Tibial nerve (tissue), 4 donors: ENCODE measurements around the gene FER1L5. TPM values are rescaled to one million over a fixed set of nuclear protein-coding genes. Genes with fewer than 3 reads are reported as not detected.
"Not testable (repeated sequence)": the region's sequence is repeated elsewhere in the genome, so short reads cannot be mapped to it uniquely, and the experiment has no call there.

ENCODE experiments used
- DNase-seq, 2 donors: peaks; one replicate each; pipeline ENCODE4 v3.0.0-alpha.2; 2019; ENCODE audit warnings: low spot score in 2 of 2
- H3K27ac ChIP-seq, 4 donors: fragments of 200-600 bp; sonication (generic) in 3 of 4; one replicate each; pipeline ENCODE4 v1.5.1; 2017 to 2019; ENCODE audit warnings: mild to moderate bottlenecking in 1 of 4
- H3K27me3 ChIP-seq, 2 donors: fragments of 200-600 bp; sonication (generic) in 1 of 2; one replicate each; pipeline versions ENCODE4 v1.5.1 to v1.6.0; 2017 to 2019
- H3K36me3 ChIP-seq, 3 donors: fragments of 200-600 bp; sonication (generic); one replicate each; pipeline ENCODE4 v1.5.1; 2018 to 2019
- H3K4me1 ChIP-seq, 4 donors: fragments of 200-600 bp; sonication (generic) in 3 of 4; one replicate each; pipeline ENCODE4 v1.5.1; 2017 to 2019
- H3K4me3 ChIP-seq, 4 donors: fragments of 200-600 bp; sonication (generic) in 3 of 4; one replicate each; pipeline ENCODE4 v1.5.1; 2017 to 2019; ENCODE audit warnings: mild to moderate bottlenecking in 1 of 4, moderate library complexity in 1 of 4
- H3K9me3 ChIP-seq, 4 donors: fragments of 200-600 bp; sonication (generic) in 3 of 4; one replicate each; pipeline ENCODE4 v1.5.1; 2017 to 2019
- EP300 ChIP-seq, 2 donors: sonication (generic); formaldehyde crosslinking; IDR thresholded peaks; one replicate each; pipeline ENCODE4 v1.6.1; 2017; ENCODE audit warnings: antibody characterized with exemption in 2 of 2, mild to moderate bottlenecking in 1 of 2
- POLR2A ChIP-seq, 2 donors: fragments of 450-650 bp; IDR thresholded peaks; one replicate each; pipeline ENCODE4 v1.6.1; 2017; ENCODE audit warnings: antibody characterized with exemption in 2 of 2, mild to moderate bottlenecking in 2 of 2, moderate library complexity in 2 of 2
- WGBS, 2 donors: methylation state at CpG; one replicate each; pipeline ENCODE4 v1.1.5; 2018; 5-methylcytosine and 5-hydroxymethylcytosine counted together
- total RNA-seq, 4 donors: library from RNA; depleted of rRNA; stranded (reverse); fragments of >200 nt; gene quantifications; one replicate each; pipeline ENCODE4 v1.1.0, GENCODE V29; 2016
- TF ChIP-seq, protein P1 (sequence below), 5 experiments: fragments of 200-600 bp in 3 of 5; fragments of 450-650 bp in 2 of 5; sonication (generic) in 3 of 5; IDR thresholded peaks; one replicate each; pipeline ENCODE4 v1.5.1; 2016 to 2019; ENCODE audit warnings: antibody characterized with exemption in 5 of 5, mild to moderate bottlenecking in 3 of 5, moderate library complexity in 2 of 5

FER1L5 gene
- total RNA-seq, 4 donors from 2014 or later = 0.20 to 0.60 TPM; not detected in 2

DNA sequence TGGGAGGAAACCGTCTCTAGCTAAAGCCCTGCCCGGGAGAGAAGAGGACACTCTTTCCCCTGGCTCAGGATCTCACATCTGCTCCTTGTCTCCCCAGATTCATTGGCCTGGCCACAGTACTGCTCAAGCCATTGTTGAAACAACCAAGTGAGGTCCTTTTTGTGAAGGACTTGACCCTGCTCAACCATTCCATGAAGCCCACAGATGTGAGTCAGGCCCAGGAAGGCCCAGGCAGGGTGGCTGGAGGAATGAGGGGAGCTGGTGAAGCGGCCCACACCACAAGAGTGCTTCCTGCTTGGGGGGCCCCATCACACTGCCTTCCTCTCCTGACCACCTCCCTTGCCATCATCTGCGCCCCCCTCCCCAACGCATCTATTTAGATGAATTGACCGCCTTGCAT lies 5.1 kb downstream of the FER1L5 start:
- H3K36me3 ChIP-seq = no peaks in the 10 kb centered on the region
- 95 to 100% methylated on average over 6 of the region's 6 CpGs for WGBS, 2 donors

DNA sequence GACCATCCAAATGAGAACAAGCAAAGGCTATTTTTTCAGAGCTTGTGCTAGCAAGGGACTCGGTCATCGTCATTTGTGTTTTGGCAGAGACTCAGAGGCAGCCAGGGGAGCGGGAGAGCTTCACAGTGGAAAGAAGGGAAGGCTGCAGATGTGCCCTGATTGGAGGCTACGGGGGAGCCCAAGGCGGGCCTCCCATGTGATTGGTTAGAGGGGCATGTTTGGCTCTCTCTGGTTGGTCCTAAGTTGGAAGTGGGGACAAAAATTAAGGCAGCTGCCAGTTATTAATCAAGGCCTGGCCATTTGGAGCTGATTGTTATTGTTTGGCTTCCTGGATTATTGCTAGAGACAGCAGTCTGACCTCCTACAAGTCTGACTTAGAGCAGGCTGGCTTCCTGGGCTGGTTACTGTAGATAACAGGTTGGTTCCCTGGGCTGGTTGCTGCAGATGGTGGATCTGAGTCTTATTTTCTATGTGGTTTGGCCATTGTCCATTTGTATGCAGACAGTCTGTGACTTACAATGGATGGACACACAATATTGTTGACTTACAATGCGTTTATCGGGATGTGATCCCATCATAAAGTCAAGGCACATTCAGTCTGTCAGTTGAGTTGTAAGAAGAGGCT lies 5.9 kb downstream of the FER1L5 start:
- no peak overlapping the region for H3K27ac ChIP-seq
- WGBS, 2 donors = 92 to 95% methylated on average over 7 of the region's 7 CpGs
- DNase-seq = no peak
- no peak for TF ChIP-seq POLR2A (IDR thresholded peaks at IDR 0.05)
- TF ChIP-seq, protein P1, sequence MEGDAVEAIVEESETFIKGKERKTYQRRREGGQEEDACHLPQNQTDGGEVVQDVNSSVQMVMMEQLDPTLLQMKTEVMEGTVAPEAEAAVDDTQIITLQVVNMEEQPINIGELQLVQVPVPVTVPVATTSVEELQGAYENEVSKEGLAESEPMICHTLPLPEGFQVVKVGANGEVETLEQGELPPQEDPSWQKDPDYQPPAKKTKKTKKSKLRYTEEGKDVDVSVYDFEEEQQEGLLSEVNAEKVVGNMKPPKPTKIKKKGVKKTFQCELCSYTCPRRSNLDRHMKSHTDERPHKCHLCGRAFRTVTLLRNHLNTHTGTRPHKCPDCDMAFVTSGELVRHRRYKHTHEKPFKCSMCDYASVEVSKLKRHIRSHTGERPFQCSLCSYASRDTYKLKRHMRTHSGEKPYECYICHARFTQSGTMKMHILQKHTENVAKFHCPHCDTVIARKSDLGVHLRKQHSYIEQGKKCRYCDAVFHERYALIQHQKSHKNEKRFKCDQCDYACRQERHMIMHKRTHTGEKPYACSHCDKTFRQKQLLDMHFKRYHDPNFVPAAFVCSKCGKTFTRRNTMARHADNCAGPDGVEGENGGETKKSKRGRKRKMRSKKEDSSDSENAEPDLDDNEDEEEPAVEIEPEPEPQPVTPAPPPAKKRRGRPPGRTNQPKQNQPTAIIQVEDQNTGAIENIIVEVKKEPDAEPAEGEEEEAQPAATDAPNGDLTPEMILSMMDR (IDR thresholded peaks at IDR 0.05) = no peak
- no peak for TF ChIP-seq EP300 (IDR thresholded peaks at IDR 0.05)
- no peaks in the 10 kb centered on the region for H3K27me3 ChIP-seq
- no peaks in the 10 kb centered on the region for H3K4me1 ChIP-seq
- H3K4me3 ChIP-seq = no peak overlapping the region
- no peaks in the 10 kb centered on the region for H3K9me3 ChIP-seq
- no peaks in the 10 kb centered on the region for H3K36me3 ChIP-seq

More for the DNA sequence above, 5.1 kb downstream of the FER1L5 start:
- no peak overlapping the region for H3K4me3 ChIP-seq
- H3K9me3 ChIP-seq = no peaks in the 10 kb centered on the region
- peaks cover 0 to 2% (median 0%) of the 10 kb centered on the region in 4 donors for H3K4me1 ChIP-seq
- TF ChIP-seq, protein P1 (IDR thresholded peaks at IDR 0.05) = no peak
- no peak for TF ChIP-seq POLR2A (IDR thresholded peaks at IDR 0.05)
- TF ChIP-seq EP300 (IDR thresholded peaks at IDR 0.05) = no peak
- H3K27me3 ChIP-seq = no peaks in the 10 kb centered on the region
- H3K27ac ChIP-seq = no peak overlapping the region
- no peak for DNase-seq

DNA sequence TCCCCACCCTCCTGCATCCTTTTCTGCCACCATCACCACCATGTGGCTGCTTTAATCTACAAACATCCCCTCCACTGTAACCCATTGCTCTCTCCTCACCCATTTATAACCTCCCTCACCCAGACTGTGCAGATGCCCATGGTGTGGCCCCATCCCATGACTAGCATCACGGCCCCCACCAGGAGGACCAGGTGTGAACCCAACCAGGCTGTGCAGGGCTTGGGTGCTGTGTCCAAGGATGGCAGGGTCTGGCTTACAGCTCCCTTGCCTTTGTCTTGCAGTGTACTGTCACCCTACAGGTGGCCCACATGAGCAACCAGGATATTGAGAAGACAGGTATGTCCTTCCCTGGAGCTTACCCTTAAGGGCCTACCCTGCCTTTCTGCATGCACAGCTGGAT lies 6.8 kb downstream of the FER1L5 start:
- no peak overlapping the region for H3K4me3 ChIP-seq
- H3K27me3 ChIP-seq = no peaks in the 10 kb centered on the region
- no peaks in the 10 kb centered on the region for H3K9me3 ChIP-seq
- H3K4me1 ChIP-seq = no peaks in the 10 kb centered on the region
- no peak overlapping the region for H3K27ac ChIP-seq
- 94 to 100% methylated on average over 1 of the region's 1 CpG for WGBS, 2 donors
- TF ChIP-seq POLR2A (IDR thresholded peaks at IDR 0.05) (no peak), EP300 (IDR thresholded peaks at IDR 0.05) (no peak)
- TF ChIP-seq, protein P1 (IDR thresholded peaks at IDR 0.05) = no peak
- no peak for DNase-seq
- no peaks in the 10 kb centered on the region for H3K36me3 ChIP-seq

DNA sequence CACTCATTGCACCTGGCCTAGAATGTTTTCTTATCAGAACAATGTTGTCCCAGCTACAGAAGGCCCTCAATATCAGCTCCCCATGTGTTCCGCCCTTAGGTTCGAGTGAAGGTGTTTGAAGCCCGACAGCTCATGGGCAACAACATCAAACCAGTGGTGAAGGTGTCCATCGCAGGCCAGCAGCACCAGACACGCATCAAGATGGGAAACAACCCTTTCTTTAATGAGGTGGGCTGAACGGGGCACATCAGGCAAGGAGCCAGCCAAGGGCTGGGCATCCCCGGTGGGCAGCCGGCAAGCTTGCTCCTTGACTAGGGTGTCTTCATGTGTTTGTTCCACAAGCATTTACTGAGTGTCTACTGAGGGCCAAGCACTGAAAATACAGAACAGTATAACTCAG lies 9.2 kb downstream of the FER1L5 start:
- H3K36me3 ChIP-seq = no peaks in the 10 kb centered on the region
- no peak overlapping the region for H3K4me3 ChIP-seq
- no peaks in the 10 kb centered on the region for H3K4me1 ChIP-seq
- no peak overlapping the region for H3K27ac ChIP-seq
- no peaks in the 10 kb centered on the region for H3K27me3 ChIP-seq
- no peaks in the 10 kb centered on the region for H3K9me3 ChIP-seq
- 96% methylated on average over 8 of the region's 8 CpGs for WGBS, 2 donors
- TF ChIP-seq POLR2A (IDR thresholded peaks at IDR 0.05) = no peak
- TF ChIP-seq, protein P1 (IDR thresholded peaks at IDR 0.05) = no peak
- TF ChIP-seq EP300 (IDR thresholded peaks at IDR 0.05) = no peak
- DNase-seq = no peak

DNA sequence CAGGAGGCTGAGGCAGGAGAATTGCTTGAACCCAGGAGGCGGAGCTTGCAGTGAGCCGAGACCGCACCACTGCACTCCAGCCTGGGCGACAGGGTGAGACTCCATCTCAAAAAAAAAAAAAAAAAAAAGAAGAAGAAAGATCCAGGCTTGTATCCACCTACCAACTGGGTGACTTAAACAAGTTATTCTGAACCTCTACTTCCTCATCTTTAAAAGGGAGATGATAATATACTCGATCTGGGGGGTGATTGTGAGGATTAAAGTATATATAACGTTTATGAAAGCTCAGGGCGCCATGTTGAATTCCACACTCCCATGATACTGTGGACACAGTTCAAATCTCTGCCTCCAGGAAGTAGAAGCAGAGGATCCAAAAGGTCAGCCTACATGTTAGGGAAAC lies 12.2 kb downstream of the FER1L5 start:
- H3K36me3 ChIP-seq, DNase-seq, H3K27me3 ChIP-seq, H3K4me1 ChIP-seq, H3K4me3 ChIP-seq, H3K27ac ChIP-seq, H3K9me3 ChIP-seq: not testable (repeated sequence)
- WGBS, 2 donors = 82 to 85% methylated on average over 7 of the region's 7 CpGs

DNA sequence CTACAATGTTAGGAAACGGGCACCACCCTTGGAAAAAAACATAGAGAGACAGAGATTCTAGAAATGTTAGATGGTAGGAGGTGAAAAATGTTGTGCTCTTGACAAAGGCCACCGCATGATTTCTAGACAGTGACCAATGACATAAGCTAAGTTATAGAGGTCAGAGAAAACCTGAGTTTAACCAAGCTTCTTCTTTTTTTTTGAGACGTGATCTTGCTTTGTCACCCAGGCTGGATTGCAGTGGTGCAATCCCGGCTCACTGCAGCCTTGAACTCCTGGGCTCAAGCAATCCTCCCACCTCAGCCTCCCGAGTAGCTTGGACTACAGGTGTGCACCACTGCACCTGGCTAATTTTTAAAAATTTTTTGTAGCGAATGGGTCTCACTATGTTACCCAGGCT lies 13.0 kb downstream of the FER1L5 start:
- Histone ChIP-seq H3K4me3 (no peak overlapping the region), H3K4me1 (no peaks in the 10 kb centered on the region), H3K27ac (no peak overlapping the region), H3K27me3 (no peaks in the 10 kb centered on the region), H3K36me3 (no peaks in the 10 kb centered on the region), H3K9me3 (no peaks in the 10 kb centered on the region)
- DNase-seq = no peak
- 80% methylated on average over 6 of the region's 6 CpGs for WGBS, 2 donors
- no peak for TF ChIP-seq EP300 (IDR thresholded peaks at IDR 0.05)
- TF ChIP-seq, protein P1 (IDR thresholded peaks at IDR 0.05) = no peak
- no peak for TF ChIP-seq POLR2A (IDR thresholded peaks at IDR 0.05)
